ENCODE measurements around the gene TXLNB. TPM values are rescaled to one million over a fixed set of nuclear protein-coding genes. Genes with fewer than 3 reads are reported as not detected.
"Not testable (repeated sequence)": the region's sequence is repeated elsewhere in the genome, so short reads cannot be mapped to it uniquely, and the experiment has no call there.

TXLNB gene
- total RNA-seq, 6 donors from 2014 or later: 0.52 to 4.2 (median 0.94) TPM

GRCh38 chr6:139219746-139220145 is 72.1 kb downstream of the TXLNB start:
- no peak for TF ChIP-seq POLR2A (IDR thresholded peaks at IDR 0.05)
- TF ChIP-seq, protein P1, sequence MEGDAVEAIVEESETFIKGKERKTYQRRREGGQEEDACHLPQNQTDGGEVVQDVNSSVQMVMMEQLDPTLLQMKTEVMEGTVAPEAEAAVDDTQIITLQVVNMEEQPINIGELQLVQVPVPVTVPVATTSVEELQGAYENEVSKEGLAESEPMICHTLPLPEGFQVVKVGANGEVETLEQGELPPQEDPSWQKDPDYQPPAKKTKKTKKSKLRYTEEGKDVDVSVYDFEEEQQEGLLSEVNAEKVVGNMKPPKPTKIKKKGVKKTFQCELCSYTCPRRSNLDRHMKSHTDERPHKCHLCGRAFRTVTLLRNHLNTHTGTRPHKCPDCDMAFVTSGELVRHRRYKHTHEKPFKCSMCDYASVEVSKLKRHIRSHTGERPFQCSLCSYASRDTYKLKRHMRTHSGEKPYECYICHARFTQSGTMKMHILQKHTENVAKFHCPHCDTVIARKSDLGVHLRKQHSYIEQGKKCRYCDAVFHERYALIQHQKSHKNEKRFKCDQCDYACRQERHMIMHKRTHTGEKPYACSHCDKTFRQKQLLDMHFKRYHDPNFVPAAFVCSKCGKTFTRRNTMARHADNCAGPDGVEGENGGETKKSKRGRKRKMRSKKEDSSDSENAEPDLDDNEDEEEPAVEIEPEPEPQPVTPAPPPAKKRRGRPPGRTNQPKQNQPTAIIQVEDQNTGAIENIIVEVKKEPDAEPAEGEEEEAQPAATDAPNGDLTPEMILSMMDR (IDR thresholded peaks at IDR 0.05): no peak
- no peak for TF ChIP-seq EP300 (IDR thresholded peaks at IDR 0.05)
- TF ChIP-seq POLR2AphosphoS5 (IDR thresholded peaks at IDR 0.05): no peak
- Histone ChIP-seq H3K27ac (peak overlapping the region; percentile 40 to 75 (median 54)), H3K9me3 (no peaks in the 10 kb centered on the region), H3K27me3 (no peaks in the 10 kb centered on the region), H3K4me3 (no peak overlapping the region), H3K36me3 (no peaks in the 10 kb centered on the region), H3K4me1 (peaks cover 4 to 9% (median 7%) of the 10 kb centered on the region in 4 donors)
- DNase-seq (no peak), ATAC-seq (ENCODE audit: low FRiP score in 2 of 2) (no peak)
- 84 to 95% methylated on average over 2 of the region's 2 CpGs for WGBS, 2 donors

- Histone ChIP-seq H3K4me3 (no peak overlapping the region), H3K27me3 (no peaks in the 10 kb centered on the region), H3K9me3 (no peaks in the 10 kb centered on the region), H3K36me3 (no peaks in the 10 kb centered on the region), H3K4me1 (peaks cover 4 to 9% (median 7%) of the 10 kb centered on the region in 4 donors), H3K27ac (peak overlapping the region; percentile 40 to 75 (median 54))
- TF ChIP-seq EP300 (IDR thresholded peaks at IDR 0.05) (no peak), POLR2A (IDR thresholded peaks at IDR 0.05) (no peak), POLR2AphosphoS5 (IDR thresholded peaks at IDR 0.05) (peak in 1 of 2 donors; percentile 50)
- TF ChIP-seq, protein P1 (IDR thresholded peaks at IDR 0.05): peak; percentile 71 to 84 (median 81)
- 14% methylated on average over 6 to 7 of the region's 7 CpGs for WGBS, 2 donors
- peak; percentile 93 to 97 for ATAC-seq (ENCODE audit: low FRiP score in 2 of 2)
- DNase-seq: peak in 1 of 2 donors; percentile 86
These were observed 72.5 kb downstream of the TXLNB start for GRCh38 chr6:139219271-139219729.

DNA sequence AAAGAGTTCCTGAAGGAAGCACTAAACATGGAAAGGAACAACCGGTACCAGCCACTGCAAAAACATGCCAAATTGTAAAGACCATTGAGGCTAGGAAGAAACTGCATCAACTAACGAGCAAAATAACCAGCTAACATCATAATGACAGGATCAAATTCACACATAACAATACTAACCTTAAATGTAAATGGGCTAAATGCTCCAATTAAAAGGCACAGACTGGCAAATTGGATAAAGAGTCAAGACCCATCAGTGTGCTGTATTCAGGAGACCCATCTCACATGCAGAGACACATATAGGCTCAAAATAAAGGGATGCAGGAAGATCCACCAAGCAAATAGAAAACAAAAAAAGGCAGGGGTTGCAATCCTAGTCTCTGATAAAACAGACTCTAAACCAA is 79.3 kb downstream of the TXLNB start:
- H3K4me1 ChIP-seq; H3K27me3 ChIP-seq; H3K36me3 ChIP-seq; H3K4me3 ChIP-seq; ATAC-seq (ENCODE audit: low FRiP score in 2 of 2); H3K27ac ChIP-seq; DNase-seq; H3K9me3 ChIP-seq: not testable (repeated sequence)
- 80 to 100% methylated on average over 1 to 2 of the region's 2 CpGs for WGBS, 2 donors

DNA sequence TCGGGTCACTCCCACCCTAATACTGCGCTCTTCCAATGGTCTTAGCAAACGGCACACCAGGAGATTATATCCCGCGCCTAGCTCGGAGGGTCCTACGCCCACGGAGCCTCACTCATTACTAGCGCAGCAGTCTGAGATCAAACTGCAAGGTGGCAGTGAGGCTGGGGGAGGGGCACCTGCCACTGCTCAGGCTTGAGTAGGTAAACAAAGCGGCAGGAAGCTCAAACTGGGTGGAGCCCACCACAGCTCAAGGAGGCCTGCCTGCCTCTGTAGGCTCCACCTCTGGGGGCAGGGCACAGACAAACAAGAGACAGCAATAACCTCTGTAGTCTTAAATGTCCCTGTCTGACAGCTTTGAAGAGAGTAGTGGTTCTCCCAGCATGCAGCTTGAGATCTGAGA is 81.0 kb downstream of the TXLNB start:
- ATAC-seq (ENCODE audit: low FRiP score in 2 of 2); H3K27me3 ChIP-seq; H3K27ac ChIP-seq; DNase-seq; H3K4me3 ChIP-seq; H3K4me1 ChIP-seq; H3K36me3 ChIP-seq: not testable (repeated sequence)
- H3K9me3 ChIP-seq: peaks cover 0 to 20% (median 7%) of the 10 kb centered on the region in 4 donors
- 93% methylated on average over 9 to 10 of the region's 10 CpGs for WGBS, 2 donors

DNA sequence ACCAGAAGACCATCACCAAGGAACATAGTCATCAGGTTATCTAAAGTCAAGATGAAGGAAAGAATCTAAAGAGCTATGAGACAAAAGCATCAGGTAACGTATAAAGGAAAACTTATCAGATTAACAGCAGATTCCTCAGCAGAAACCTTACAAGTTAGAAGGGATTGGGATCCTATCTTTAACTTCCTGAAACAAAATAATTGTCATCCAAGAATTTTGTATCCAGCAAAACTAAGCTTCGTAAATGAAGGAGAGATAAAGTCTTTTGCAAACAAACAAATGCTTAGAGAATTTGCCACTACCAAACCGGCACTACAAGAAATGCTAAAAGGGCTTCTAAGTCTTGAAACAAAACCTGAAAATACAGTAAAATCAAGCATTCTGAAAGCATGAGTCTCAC is 86.0 kb downstream of the TXLNB start:
- Histone ChIP-seq H3K36me3 (no peaks in the 10 kb centered on the region), H3K4me1 (no peaks in the 10 kb centered on the region), H3K27me3 (no peaks in the 10 kb centered on the region), H3K27ac (no peak overlapping the region), H3K4me3 (no peak overlapping the region), H3K9me3 (peaks cover 0 to 23% (median 12%) of the 10 kb centered on the region in 4 donors)
- WGBS, 2 donors: 90 to 93% methylated on average over 3 of the region's 3 CpGs
- DNase-seq (no peak), ATAC-seq (ENCODE audit: low FRiP score in 2 of 2) (no peak)
- TF ChIP-seq POLR2AphosphoS5 (IDR thresholded peaks at IDR 0.05): no peak
- no peak for TF ChIP-seq EP300 (IDR thresholded peaks at IDR 0.05)
- TF ChIP-seq, protein P1 (IDR thresholded peaks at IDR 0.05): no peak
- no peak for TF ChIP-seq POLR2A (IDR thresholded peaks at IDR 0.05)

- no peak for TF ChIP-seq POLR2AphosphoS5 (IDR thresholded peaks at IDR 0.05)
- TF ChIP-seq, protein P1 (IDR thresholded peaks at IDR 0.05): no peak
- TF ChIP-seq POLR2A (IDR thresholded peaks at IDR 0.05): no peak
- TF ChIP-seq EP300 (IDR thresholded peaks at IDR 0.05): no peak
- no peaks in the 10 kb centered on the region for H3K36me3 ChIP-seq
- 90 to 98% methylated on average over 2 of the region's 2 CpGs for WGBS, 2 donors
These were observed 86.8 kb downstream of the TXLNB start for GRCh38 chr6:139204978-139205377.

More at GRCh38 chr6:139204978-139205377, 86.8 kb downstream of the TXLNB start:
- H3K27ac ChIP-seq: no peak overlapping the region
- peaks cover 0 to 18% (median 11%) of the 10 kb centered on the region in 4 donors for H3K9me3 ChIP-seq
- no peaks in the 10 kb centered on the region for H3K27me3 ChIP-seq
- no peak for DNase-seq
- H3K4me1 ChIP-seq: no peaks in the 10 kb centered on the region
- no peak overlapping the region for H3K4me3 ChIP-seq
- ATAC-seq (ENCODE audit: low FRiP score in 2 of 2): no peak

Data from upper lobe of left lung (tissue), 6 donors.